Measurements from ENCODE around the gene DPP9.
"Not testable (repeated sequence)": the region's sequence is repeated elsewhere in the genome, so short reads cannot be mapped to it uniquely, and the experiment has no call there.

Gene DPP9

GRCh38 chr19:4738734-4739133 is 15.1 kb upstream of the DPP9 start:
- no peak for DNase-seq

- no peak for DNase-seq
These were observed 14.4 kb upstream of the DPP9 start for GRCh38 chr19:4737955-4738600.

DNA sequence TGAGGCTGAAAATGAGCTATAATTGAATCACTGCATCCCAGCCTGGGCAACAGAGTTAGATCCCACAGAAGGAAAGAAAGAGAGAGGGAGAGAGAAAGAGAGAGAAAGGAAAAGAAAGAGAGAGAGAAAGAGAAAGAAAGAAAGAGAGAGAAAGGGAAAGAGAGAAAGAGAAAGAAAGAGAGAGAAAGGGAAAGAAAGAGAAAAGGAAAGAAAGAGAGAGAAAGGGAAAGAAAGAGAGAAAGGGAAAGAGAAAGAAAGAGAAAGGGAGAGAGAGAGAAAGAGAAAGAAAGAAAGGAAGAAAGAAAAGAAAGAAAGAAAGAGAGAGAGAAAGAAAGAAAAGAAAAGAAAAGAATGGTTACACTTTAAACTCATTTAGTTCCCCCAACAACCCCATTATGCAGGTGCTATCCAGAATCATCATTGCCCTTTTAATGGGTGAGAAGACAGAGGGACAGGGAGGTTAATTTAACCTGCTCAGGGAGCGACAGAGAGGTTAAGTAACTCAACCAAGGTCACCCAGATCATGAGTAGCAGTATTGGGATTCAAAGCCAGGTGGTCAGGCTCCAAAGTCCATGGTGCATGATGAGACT is 10.2 kb upstream of the DPP9 start:
- DNase-seq: no peak

DNA sequence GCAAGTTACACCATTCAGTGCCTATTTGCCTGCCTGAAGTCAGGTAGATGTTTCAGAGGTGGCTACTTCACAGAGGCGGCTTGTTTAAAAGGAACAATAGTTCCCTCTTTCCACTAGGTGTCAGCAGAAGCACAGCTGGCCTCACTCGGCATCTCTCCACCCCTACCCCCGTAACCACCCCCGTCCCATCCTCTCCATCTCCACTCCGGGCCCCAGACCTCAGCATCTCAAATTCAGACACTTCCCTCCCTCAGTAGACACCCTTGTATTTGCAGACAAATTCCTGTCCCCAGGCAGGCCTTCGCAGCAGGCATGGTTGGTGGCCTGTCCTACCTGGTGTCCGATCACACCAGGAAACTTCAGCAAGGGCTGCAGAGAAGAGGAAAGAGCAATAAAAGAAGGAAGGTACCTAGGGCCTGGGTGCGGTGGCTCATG is 9.1 kb upstream of the DPP9 start:
- peak; percentile 82 for DNase-seq

GRCh38 chr19:4730740-4731171 is 7.1 kb upstream of the DPP9 start:
- DNase-seq: peak; percentile 60

- no peak for DNase-seq
These were observed 5.2 kb upstream of the DPP9 start for GRCh38 chr19:4728871-4729270.

GRCh38 chr19:4722671-4723594 is 709 bp downstream of the DPP9 start:
- DNase-seq: peak; percentile 37

DNA sequence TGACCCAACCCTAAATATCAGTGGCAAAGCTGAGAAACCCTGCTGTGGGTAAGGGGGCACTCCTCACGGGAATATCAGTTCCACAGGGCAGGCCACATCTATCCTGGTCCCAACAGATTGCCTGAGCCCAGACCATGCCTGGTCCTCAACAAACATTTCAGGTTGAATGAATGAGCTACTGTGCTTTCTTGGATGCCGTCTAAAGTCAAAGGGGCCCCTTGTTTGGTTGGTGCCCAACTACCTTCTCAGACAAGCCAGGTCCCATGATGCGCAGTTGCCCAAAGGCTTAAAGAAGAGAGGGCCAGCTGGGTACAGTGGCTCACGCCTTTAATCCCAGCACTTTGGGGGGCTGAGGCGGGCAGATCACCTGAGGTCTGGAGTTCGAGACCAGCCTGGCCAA is 2.4 kb downstream of the DPP9 start:
- DNase-seq: no peak

GRCh38 chr19:4720037-4720700 is 3.5 kb downstream of the DPP9 start:
- no peak for DNase-seq

DNA sequence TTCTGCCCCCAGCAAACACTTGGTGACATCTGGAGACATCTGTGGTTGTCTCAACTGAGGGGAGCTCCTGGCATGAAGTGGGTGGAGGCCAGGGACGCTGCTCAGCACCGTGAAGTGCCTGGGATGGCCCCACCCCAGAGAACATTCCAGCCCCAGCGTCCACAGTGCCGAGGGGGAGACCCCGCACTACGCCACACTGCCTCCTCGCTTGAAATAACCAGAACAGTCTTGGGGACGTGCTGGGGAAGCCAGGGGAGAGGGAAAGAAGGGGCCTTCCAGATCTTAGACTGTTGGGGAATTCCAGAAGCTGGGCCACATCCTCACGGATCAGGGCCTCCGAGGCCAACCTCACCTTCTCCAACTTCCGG is 4.2 kb downstream of the DPP9 start:
- no peak for DNase-seq

GRCh38 chr19:4717966-4718701 is 5.5 kb downstream of the DPP9 start:
- DNase-seq: no peak

DNA sequence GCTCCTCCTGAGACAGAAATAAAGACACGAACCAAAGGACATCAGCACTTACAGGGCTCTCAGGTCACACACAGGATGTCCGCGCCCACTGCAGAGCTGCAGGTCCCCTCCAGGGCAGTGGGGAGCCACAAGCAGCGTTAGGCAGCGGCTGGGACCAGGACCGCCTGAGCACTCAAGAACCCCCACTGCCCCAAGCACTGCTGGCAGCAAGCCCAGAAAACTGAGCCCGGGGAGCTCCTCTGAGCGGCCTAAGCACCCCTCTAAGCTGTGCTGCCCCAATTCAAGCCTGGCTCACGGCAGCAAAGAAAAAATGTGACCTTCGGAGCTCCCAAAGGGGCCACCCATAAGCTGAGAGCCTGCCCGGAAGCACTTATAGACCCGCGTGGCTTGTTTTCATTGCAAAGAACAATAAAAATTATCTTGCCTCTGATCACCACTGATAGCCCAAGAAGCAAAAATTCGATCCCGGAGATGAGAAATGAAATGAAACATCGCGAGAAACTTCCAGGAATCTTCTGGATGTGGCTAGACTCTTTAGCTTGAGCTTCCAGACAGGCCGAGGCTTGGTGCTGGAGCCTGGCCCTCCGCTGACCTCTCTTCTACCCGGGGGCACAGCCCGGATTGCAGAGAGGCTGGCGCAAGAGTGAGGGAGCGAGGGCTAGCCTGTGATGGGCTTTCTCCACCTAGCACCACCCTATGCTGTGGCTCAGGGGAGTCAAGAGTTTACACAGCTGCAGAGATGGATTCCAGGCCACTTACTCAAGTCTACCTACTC is 6.3 kb downstream of the DPP9 start:
- DNase-seq: no peak

- no peak for DNase-seq
These were observed 8.0 kb downstream of the DPP9 start for GRCh38 chr19:4715529-4716221.

GRCh38 chr19:4715178-4715528 is 8.5 kb downstream of the DPP9 start:
- DNase-seq: not testable (repeated sequence)

DNA sequence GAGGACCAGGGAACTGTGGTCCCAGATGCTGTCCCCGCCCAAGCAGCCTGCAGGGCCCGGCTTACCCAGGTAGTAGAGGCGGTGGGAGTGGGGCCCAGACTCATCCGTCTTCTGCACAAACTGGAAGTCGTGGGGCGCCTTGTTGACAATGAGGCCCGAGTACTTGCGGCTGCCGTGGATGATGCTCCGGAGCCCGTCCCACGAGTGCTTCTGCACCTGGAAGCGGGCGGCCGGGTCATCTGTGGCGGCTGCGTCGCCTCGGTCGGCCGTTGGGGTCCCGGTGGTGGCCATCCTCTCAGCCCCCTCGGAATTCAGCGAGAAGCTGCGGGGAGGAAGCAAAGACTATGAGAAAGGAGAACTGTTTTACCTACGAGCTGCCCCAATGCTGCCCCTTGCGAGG is 9.6 kb downstream of the DPP9 start:
- DNase-seq: no peak

- DNase-seq: no peak
These were observed 10.2 kb downstream of the DPP9 start for GRCh38 chr19:4713384-4713951.

DNA sequence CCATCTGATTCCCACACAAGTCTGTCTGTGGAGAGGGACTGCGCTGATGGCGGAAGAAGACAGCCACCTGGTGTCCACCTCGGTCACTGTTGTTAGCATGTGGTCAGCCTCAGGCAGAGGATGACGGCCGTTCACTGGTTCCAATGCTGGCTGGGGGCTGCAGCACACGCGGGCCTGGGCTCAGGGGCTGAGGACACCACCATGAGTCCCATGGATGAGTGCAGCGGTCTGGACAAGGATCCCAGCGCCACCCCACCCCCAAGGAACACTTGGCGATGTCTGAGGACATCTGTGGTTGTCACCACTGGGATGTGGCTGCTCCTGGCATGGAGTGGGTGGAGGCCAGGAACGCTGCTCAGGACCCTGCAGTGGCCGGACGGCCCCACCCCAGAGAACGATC is 10.9 kb downstream of the DPP9 start:
- no peak for DNase-seq

DNA sequence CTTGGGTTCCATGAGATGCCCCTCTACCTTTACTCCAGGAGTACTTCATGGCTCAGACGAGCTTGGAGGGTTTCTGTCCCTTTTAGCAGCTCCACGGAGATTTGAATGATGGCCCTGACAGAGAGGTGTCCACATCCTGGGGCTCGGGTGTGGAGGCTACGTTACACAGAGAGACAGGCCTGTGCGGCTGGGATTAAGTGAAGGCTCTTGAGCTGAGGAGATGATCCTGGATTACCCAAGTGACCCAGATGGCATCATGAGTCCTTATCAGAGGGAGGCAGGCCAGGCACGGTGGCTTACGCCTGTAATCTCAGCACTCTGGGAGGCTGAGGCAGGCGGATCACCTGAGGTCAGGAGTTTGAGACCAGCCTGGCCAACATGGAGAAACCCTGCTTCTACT is 12.4 kb downstream of the DPP9 start:
- no peak for DNase-seq

DNA sequence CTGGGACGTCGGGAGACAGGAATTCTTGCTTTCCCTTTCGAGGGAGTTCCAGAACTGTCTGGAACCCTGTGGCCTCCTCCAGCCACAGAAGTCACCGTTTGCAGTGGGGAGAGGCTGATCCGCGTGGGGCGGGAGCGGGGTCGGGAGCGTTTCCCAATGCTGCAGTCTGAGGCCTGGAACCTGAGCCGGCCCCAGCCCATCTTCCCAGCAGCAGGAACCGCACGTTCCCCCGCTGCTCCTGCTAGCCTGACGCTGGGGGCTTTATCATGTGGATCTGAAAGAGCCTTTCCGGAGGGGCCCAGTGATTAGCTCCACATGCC is 13.4 kb downstream of the DPP9 start:
- no peak for DNase-seq

- DNase-seq: no peak
These were observed 14.0 kb downstream of the DPP9 start for GRCh38 chr19:4709440-4710280.

Data from hematopoietic multipotent progenitor cell treated with erythropoietin and hydrocortisone succinate and interleukin-3 and kit ligand, for 4 days (in vitro differentiated cells).